Stimulated activated CD8-positive, alpha-beta memory T cell treated with anti-CD3 and anti-CD28 coated beads, Interleukin-15, amount 100 ng/mL, for 48 hours (primary cell): Measurements from ENCODE around the gene SH2D4B.
"Not testable (repeated sequence)": the region's sequence is repeated elsewhere in the genome, so short reads cannot be mapped to it uniquely, and the experiment has no call there.

Experiments used
- DNase-seq, 2 donors: peaks; one replicate each; pipeline ENCODE4 v3.0.0-alpha.2; 2020; ENCODE audit warnings: low read depth in 2 of 2

The SH2D4B gene

GRCh38 chr10:80524190-80524909 lies 13.4 kb upstream of the SH2D4B start:
- no peak for DNase-seq

- DNase-seq = no peak
Measured at GRCh38 chr10:80526218-80526617, 11.5 kb upstream of the SH2D4B start.

- no peak for DNase-seq
Measured at GRCh38 chr10:80526742-80527141, 11.0 kb upstream of the SH2D4B start.

- DNase-seq = no peak
Measured at GRCh38 chr10:80528185-80528700, 9.5 kb upstream of the SH2D4B start.

- DNase-seq = no peak
Measured at GRCh38 chr10:80528901-80529300, 8.8 kb upstream of the SH2D4B start.

- no peak for DNase-seq
Measured at GRCh38 chr10:80529604-80530003, 8.1 kb upstream of the SH2D4B start.

GRCh38 chr10:80530251-80530650 lies 7.5 kb upstream of the SH2D4B start:
- peak; percentile 25 to 27 for DNase-seq

- DNase-seq = no peak
Measured at GRCh38 chr10:80530816-80531215, 6.9 kb upstream of the SH2D4B start.

GRCh38 chr10:80532571-80532970 lies 5.1 kb upstream of the SH2D4B start:
- DNase-seq = no peak

- not testable (repeated sequence) for DNase-seq
Measured at GRCh38 chr10:80534059-80534458, 3.6 kb upstream of the SH2D4B start.

GRCh38 chr10:80534646-80535045 lies 3.1 kb upstream of the SH2D4B start:
- not testable (repeated sequence) for DNase-seq

- DNase-seq = peak; percentile 70 to 71
Measured at GRCh38 chr10:80535671-80536360, 1.9 kb upstream of the SH2D4B start.

GRCh38 chr10:80536361-80536835 lies 1.3 kb upstream of the SH2D4B start:
- no peak for DNase-seq

GRCh38 chr10:80537086-80537735 lies 491 bp upstream of the SH2D4B start:
- DNase-seq = no peak

GRCh38 chr10:80538481-80539185 lies 931 bp downstream of the SH2D4B start:
- no peak for DNase-seq

GRCh38 chr10:80539421-80540031 lies 1.8 kb downstream of the SH2D4B start:
- no peak for DNase-seq

- DNase-seq = no peak
Measured at GRCh38 chr10:80540136-80540535, 2.4 kb downstream of the SH2D4B start.

GRCh38 chr10:80540618-80540980 lies 2.9 kb downstream of the SH2D4B start:
- no peak for DNase-seq

GRCh38 chr10:80540981-80541750 lies 3.5 kb downstream of the SH2D4B start:
- DNase-seq = no peak

GRCh38 chr10:80542053-80542452 lies 4.4 kb downstream of the SH2D4B start:
- DNase-seq = no peak
